Ovary (tissue), 3 donors: Measurements from ENCODE around the gene SLCO2A1.

ENCODE experiments used
- POLR2A ChIP-seq: fragments of 450-650 bp; IDR thresholded peaks from one replicate; pipeline ENCODE4 v1.6.1; 2017; ENCODE audit warnings: antibody characterized with exemption, mild to moderate bottlenecking, moderate library complexity
- TF ChIP-seq, protein P1 (sequence below), 3 donors: fragments of 450-650 bp in 2 of 3; fragments of 200-600 bp in 1 of 3; IDR thresholded peaks; one replicate each; pipeline versions ENCODE4 v1.5.1 to v1.8.0; 2016 to 2022; ENCODE audit warnings: antibody characterized with exemption in 3 of 3, mild to moderate bottlenecking in 1 of 3
- donor health status: DM: no; HTN: no; CAD: no.

GRCh38 chr3:133899311-133899710 lies 130.4 kb downstream of the SLCO2A1 start:
- TF ChIP-seq, protein P1, sequence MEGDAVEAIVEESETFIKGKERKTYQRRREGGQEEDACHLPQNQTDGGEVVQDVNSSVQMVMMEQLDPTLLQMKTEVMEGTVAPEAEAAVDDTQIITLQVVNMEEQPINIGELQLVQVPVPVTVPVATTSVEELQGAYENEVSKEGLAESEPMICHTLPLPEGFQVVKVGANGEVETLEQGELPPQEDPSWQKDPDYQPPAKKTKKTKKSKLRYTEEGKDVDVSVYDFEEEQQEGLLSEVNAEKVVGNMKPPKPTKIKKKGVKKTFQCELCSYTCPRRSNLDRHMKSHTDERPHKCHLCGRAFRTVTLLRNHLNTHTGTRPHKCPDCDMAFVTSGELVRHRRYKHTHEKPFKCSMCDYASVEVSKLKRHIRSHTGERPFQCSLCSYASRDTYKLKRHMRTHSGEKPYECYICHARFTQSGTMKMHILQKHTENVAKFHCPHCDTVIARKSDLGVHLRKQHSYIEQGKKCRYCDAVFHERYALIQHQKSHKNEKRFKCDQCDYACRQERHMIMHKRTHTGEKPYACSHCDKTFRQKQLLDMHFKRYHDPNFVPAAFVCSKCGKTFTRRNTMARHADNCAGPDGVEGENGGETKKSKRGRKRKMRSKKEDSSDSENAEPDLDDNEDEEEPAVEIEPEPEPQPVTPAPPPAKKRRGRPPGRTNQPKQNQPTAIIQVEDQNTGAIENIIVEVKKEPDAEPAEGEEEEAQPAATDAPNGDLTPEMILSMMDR (IDR thresholded peaks at IDR 0.05) = no peak
- TF ChIP-seq POLR2A = no peak
